Body of pancreas (tissue), 4 donors: ENCODE results near the gene CXXC1. TPM values are rescaled to one million over a fixed set of nuclear protein-coding genes. Genes with fewer than 3 reads are reported as not detected.

ENCODE experiments used
- ATAC-seq: fragments of 150-250 bp; one replicate; pipeline ENCODE4 v1.9.1; 2016
- DNase-seq, 4 donors: peaks; one replicate each; pipeline ENCODE4 v3.0.0-alpha.2; 2019
- H3K27ac ChIP-seq, 4 donors: fragments of 200-600 bp; sonication (generic); 1 replicate in 3 of 4; 2 replicates in 1 of 4; pipeline versions ENCODE4 v1.5.1 to v1.6.1; 2016 to 2019; ENCODE audit warnings: mild to moderate bottlenecking in 1 of 4, mixed read lengths in 1 of 4, moderate library complexity in 1 of 4
- H3K27me3 ChIP-seq, 2 donors: fragments of 200-600 bp; sonication (generic); one replicate each; pipeline ENCODE4 v1.6.0; 2016; ENCODE audit warnings: mild to moderate bottlenecking in 1 of 2
- H3K36me3 ChIP-seq, 2 donors: fragments of 200-600 bp; sonication (generic); replicated peaks in 1 of 2; 2 replicates each; pipeline ENCODE4 v1.5.1; 2016; ENCODE audit warnings: low read depth in 2 of 2; ENCODE audit not compliant: insufficient read depth in 1 of 2
- H3K4me1 ChIP-seq: fragments of 200-600 bp; sonication (generic); one replicate; pipeline ENCODE4 v1.6.0; 2016
- H3K4me3 ChIP-seq, 2 donors: fragments of 200-600 bp; sonication (generic); 1 replicate in 1 of 2; 2 replicates in 1 of 2; pipeline ENCODE4 v1.5.1; 2016 to 2019
- H3K9me3 ChIP-seq, 3 donors: fragments of 200-600 bp; sonication (generic); 1 replicate in 2 of 3; 2 replicates in 1 of 3; pipeline ENCODE4 v1.5.1; 2016
- CTCF ChIP-seq, 7 experiments: fragments of 450-650 bp in 4 of 7; fragments of 200-600 bp in 3 of 7; sonication (generic) in 3 of 7; IDR thresholded peaks; one replicate each; pipeline ENCODE4 v1.5.1; 2016 to 2019; ENCODE audit warnings: antibody characterized with exemption in 7 of 7
- POLR2A ChIP-seq, 3 donors: fragments of 450-650 bp; IDR thresholded peaks; one replicate each; pipeline ENCODE4 v1.6.1; 2016; ENCODE audit warnings: antibody characterized with exemption in 3 of 3, mild to moderate bottlenecking in 2 of 3
- WGBS, 2 donors: methylation state at CpG; one replicate each; pipeline ENCODE4 v1.1.5; 2017; 5-methylcytosine and 5-hydroxymethylcytosine counted together
- intact Hi-C: fragments of 100-400 bp; cut with DNase I; formaldehyde crosslinking; loops from one replicate; pipeline ENCODE4 v1.15.1; 2023
- total RNA-seq, 2 donors: library from RNA; depleted of rRNA; stranded (reverse); fragments of >200 nt; gene quantifications; one replicate each; pipeline ENCODE4 v1.1.0, GENCODE V29; 2016

Gene CXXC1
- total RNA-seq, 2 donors from 2014 or later: 80.7 to 109 TPM

- ATAC-seq (no peak), DNase-seq (no peak)
- H3K4me3 ChIP-seq: no peak overlapping the region
- H3K27ac ChIP-seq: no peak overlapping the region
- peaks cover 12% of the 10 kb centered on the region for H3K4me1 ChIP-seq
- no peak for TF ChIP-seq POLR2A (IDR thresholded peaks at IDR 0.05)
- TF ChIP-seq CTCF (IDR thresholded peaks at IDR 0.05): no peak
- H3K9me3 ChIP-seq: no peaks in the 10 kb centered on the region
- H3K36me3 ChIP-seq: peaks cover 28 to 44% of the 10 kb centered on the region in 2 donors
- 94 to 96% methylated on average over 9 to 10 of the region's 10 CpGs for WGBS, 2 donors
- intact Hi-C loops: no loop called here
- no peaks in the 10 kb centered on the region for H3K27me3 ChIP-seq
These were observed 12.6 kb downstream of the CXXC1 start for GRCh38 chr18:50274941-50275340.

GRCh38 chr18:50274044-50274442, 13.4 kb downstream of the CXXC1 start:
- intact Hi-C loops: no loop called here
- DNase-seq (no peak), ATAC-seq (no peak)
- H3K9me3 ChIP-seq: no peaks in the 10 kb centered on the region
- H3K27ac ChIP-seq: no peak overlapping the region
- 94 to 95% methylated on average over 11 to 17 of the region's 17 CpGs for WGBS, 2 donors
- TF ChIP-seq POLR2A (IDR thresholded peaks at IDR 0.05) (no peak), CTCF (IDR thresholded peaks at IDR 0.05) (no peak)
- H3K27me3 ChIP-seq: no peaks in the 10 kb centered on the region
- H3K36me3 ChIP-seq: peaks cover 28 to 46% of the 10 kb centered on the region in 2 donors
- peaks cover 3% of the 10 kb centered on the region for H3K4me1 ChIP-seq
- no peak overlapping the region for H3K4me3 ChIP-seq

- intact Hi-C loops: no loop called here
- no peaks in the 10 kb centered on the region for H3K27me3 ChIP-seq
- H3K4me1 ChIP-seq: no peaks in the 10 kb centered on the region
- TF ChIP-seq POLR2A (IDR thresholded peaks at IDR 0.05) (no peak), CTCF (IDR thresholded peaks at IDR 0.05) (no peak)
- peaks cover 28 to 46% of the 10 kb centered on the region in 2 donors for H3K36me3 ChIP-seq
- DNase-seq (no peak), ATAC-seq (no peak)
- 89% methylated on average over 17 to 23 of the region's 23 CpGs for WGBS, 2 donors
- no peak overlapping the region for H3K27ac ChIP-seq
- H3K4me3 ChIP-seq: no peak overlapping the region
- no peaks in the 10 kb centered on the region for H3K9me3 ChIP-seq
These were observed 14.1 kb downstream of the CXXC1 start for GRCh38 chr18:50273203-50274043.

GRCh38 chr18:50272568-50272967, 14.9 kb downstream of the CXXC1 start:
- ATAC-seq: no peak
- TF ChIP-seq CTCF (IDR thresholded peaks at IDR 0.05) (no peak), POLR2A (IDR thresholded peaks at IDR 0.05) (no peak)
- Histone ChIP-seq H3K4me1 (no peaks in the 10 kb centered on the region), H3K4me3 (no peak overlapping the region), H3K27ac (no peak overlapping the region), H3K36me3 (peaks cover 28 to 46% of the 10 kb centered on the region in 2 donors), H3K9me3 (no peaks in the 10 kb centered on the region), H3K27me3 (no peaks in the 10 kb centered on the region)
- no peak for DNase-seq
- 91 to 98% methylated on average over 4 to 5 of the region's 5 CpGs for WGBS, 2 donors
- intact Hi-C loops: no loop called here
